Naive B cell (primary cell): ENCODE measurements around the gene KDM3A. TPM values are rescaled to one million over a fixed set of nuclear protein-coding genes. Genes with fewer than 3 reads are reported as not detected.

Experiments
- ATAC-seq, 2 donors: fragments of 150-1000 bp; cut with Tn5 transposase; 2 replicates each; pipeline ENCODE4 v1.10.0; 2021; ENCODE audit warnings: low read depth in 2 of 2, mild to moderate bottlenecking in 2 of 2, moderate library complexity in 2 of 2
- DNase-seq: peaks from one replicate; pipeline ENCODE4 v3.0.0; 2022
- H3K27ac Mint-ChIP-seq, 6 donors: one replicate each; pipeline ENCODE4 v1.8.0; 2020 to 2022; ENCODE audit warnings: mild to moderate bottlenecking in 6 of 6, mixed read lengths in 6 of 6, moderate library complexity in 5 of 6, inconsistent platforms in 2 of 6
- H3K27me3 Mint-ChIP-seq, 3 donors: one replicate each; pipeline ENCODE4 v1.8.0; 2021 to 2022; ENCODE audit warnings: mixed read lengths in 3 of 3, mild to moderate bottlenecking in 1 of 3
- H3K36me3 Mint-ChIP-seq, 2 donors: one replicate each; pipeline ENCODE4 v1.8.0; 2020 to 2022; ENCODE audit warnings: mixed read lengths in 2 of 2, inconsistent platforms in 1 of 2, mild to moderate bottlenecking in 1 of 2
- H3K4me1 Mint-ChIP-seq, 3 donors: one replicate each; pipeline ENCODE4 v1.8.0; 2020 to 2022; ENCODE audit warnings: mixed read lengths in 3 of 3, inconsistent platforms in 1 of 3, mild to moderate bottlenecking in 1 of 3, moderate library complexity in 1 of 3
- H3K4me3 Mint-ChIP-seq, 8 donors: one replicate each; pipeline ENCODE4 v1.8.0; 2020 to 2022; ENCODE audit warnings: mild to moderate bottlenecking in 8 of 8, mixed read lengths in 8 of 8, moderate library complexity in 8 of 8, inconsistent platforms in 2 of 8
- H3K9me3 Mint-ChIP-seq, 7 donors: one replicate each; pipeline ENCODE4 v1.8.0; 2020 to 2022; ENCODE audit warnings: mixed read lengths in 7 of 7, mild to moderate bottlenecking in 5 of 7, inconsistent platforms in 2 of 7, moderate library complexity in 1 of 7
- polyA plus RNA-seq, 6 donors: library from polyadenylated mRNA; unstranded; fragments of 300-500 nt; fragmentation: Illumina TruSeq; gene quantifications; one replicate each; pipeline ENCODE4 v1.2.3, GENCODE V29; 2021; ENCODE audit warnings: low read depth in 6 of 6

Gene KDM3A
- polyA plus RNA-seq, 6 donors from 2014 or later: 3.6 to 18.7 (median 11.6) TPM

- Mint-ChIP-seq H3K4me3 (no peak overlapping the region), H3K27me3 (no peaks in the 10 kb centered on the region), H3K9me3 (no peaks in the 10 kb centered on the region), H3K36me3 (peaks cover 29 to 31% of the 10 kb centered on the region in 2 donors), H3K4me1 (peaks cover 0 to 10% (median 0%) of the 10 kb centered on the region in 3 donors), H3K27ac (no peak overlapping the region)
- ATAC-seq (no peak), DNase-seq (no peak)
Observed at GRCh38 chr2:86512892-86513291, 71.7 kb downstream of the KDM3A start.

GRCh38 chr2:86513948-86514660, 72.9 kb downstream of the KDM3A start:
- no peaks in the 10 kb centered on the region for H3K27me3 Mint-ChIP-seq
- ATAC-seq: no peak
- no peak overlapping the region for H3K27ac Mint-ChIP-seq
- H3K9me3 Mint-ChIP-seq: no peaks in the 10 kb centered on the region
- no peak overlapping the region for H3K4me3 Mint-ChIP-seq
- H3K4me1 Mint-ChIP-seq: peaks cover 0 to 10% (median 0%) of the 10 kb centered on the region in 3 donors
- DNase-seq: no peak
- H3K36me3 Mint-ChIP-seq: peaks cover 21 to 25% of the 10 kb centered on the region in 2 donors

GRCh38 chr2:86518481-86518880, 77.3 kb downstream of the KDM3A start:
- ATAC-seq (peak in 1 of 2 donors; percentile 50), DNase-seq (no peak)
- Mint-ChIP-seq H3K36me3 (peaks cover 6 to 9% of the 10 kb centered on the region in 2 donors), H3K9me3 (peaks cover 0 to 6% (median 2%) of the 10 kb centered on the region in 7 donors), H3K4me1 (peaks cover 0 to 6% (median 0%) of the 10 kb centered on the region in 3 donors), H3K27me3 (no peaks in the 10 kb centered on the region), H3K4me3 (no peak overlapping the region), H3K27ac (no peak overlapping the region)

- H3K4me1 Mint-ChIP-seq: peaks cover 0 to 6% (median 0%) of the 10 kb centered on the region in 3 donors
- DNase-seq (no peak), ATAC-seq (no peak)
- H3K4me3 Mint-ChIP-seq: no peak overlapping the region
- H3K27me3 Mint-ChIP-seq: no peaks in the 10 kb centered on the region
- peaks cover 0 to 6% (median 2%) of the 10 kb centered on the region in 7 donors for H3K9me3 Mint-ChIP-seq
- no peak overlapping the region for H3K27ac Mint-ChIP-seq
- H3K36me3 Mint-ChIP-seq: peaks cover 9 to 14% of the 10 kb centered on the region in 2 donors
Observed at GRCh38 chr2:86519349-86519748, 78.2 kb downstream of the KDM3A start.

- peak overlapping the region in 3 of 6 donors; percentile 26 to 89 (median 74) for H3K27ac Mint-ChIP-seq
- DNase-seq (no peak), ATAC-seq (no peak)
- H3K4me1 Mint-ChIP-seq: peaks cover 0 to 6% (median 0%) of the 10 kb centered on the region in 3 donors
- peaks cover 9 to 21% of the 10 kb centered on the region in 2 donors for H3K36me3 Mint-ChIP-seq
- H3K27me3 Mint-ChIP-seq: no peaks in the 10 kb centered on the region
- no peak overlapping the region for H3K4me3 Mint-ChIP-seq
- H3K9me3 Mint-ChIP-seq: peaks cover 0 to 6% (median 2%) of the 10 kb centered on the region in 7 donors
Observed at GRCh38 chr2:86520153-86520552, 79.0 kb downstream of the KDM3A start.

- Mint-ChIP-seq H3K4me1 (no peaks in the 10 kb centered on the region), H3K36me3 (peaks cover 13 to 25% of the 10 kb centered on the region in 2 donors), H3K9me3 (peaks cover 0 to 6% (median 2%) of the 10 kb centered on the region in 7 donors), H3K27me3 (no peaks in the 10 kb centered on the region), H3K4me3 (no peak overlapping the region), H3K27ac (no peak overlapping the region)
- DNase-seq (no peak), ATAC-seq (no peak)
Observed at GRCh38 chr2:86521922-86522321, 80.8 kb downstream of the KDM3A start.

- Mint-ChIP-seq H3K9me3 (peaks cover 0 to 6% (median 2%) of the 10 kb centered on the region in 7 donors), H3K4me1 (no peaks in the 10 kb centered on the region), H3K4me3 (no peak overlapping the region), H3K36me3 (peaks cover 14 to 25% of the 10 kb centered on the region in 2 donors), H3K27me3 (no peaks in the 10 kb centered on the region), H3K27ac (no peak overlapping the region)
- ATAC-seq (no peak), DNase-seq (no peak)
Observed at GRCh38 chr2:86522711-86523110, 81.5 kb downstream of the KDM3A start.

GRCh38 chr2:86523491-86523890, 82.3 kb downstream of the KDM3A start:
- H3K4me1 Mint-ChIP-seq: no peaks in the 10 kb centered on the region
- peaks cover 0 to 6% (median 2%) of the 10 kb centered on the region in 7 donors for H3K9me3 Mint-ChIP-seq
- H3K27me3 Mint-ChIP-seq: no peaks in the 10 kb centered on the region
- no peak for DNase-seq
- H3K36me3 Mint-ChIP-seq: peaks cover 14 to 29% of the 10 kb centered on the region in 2 donors
- ATAC-seq: no peak
- no peak overlapping the region for H3K4me3 Mint-ChIP-seq
- no peak overlapping the region for H3K27ac Mint-ChIP-seq

- Mint-ChIP-seq H3K27me3 (no peaks in the 10 kb centered on the region), H3K4me1 (peaks cover 0 to 4% (median 0%) of the 10 kb centered on the region in 3 donors), H3K36me3 (peaks cover 22 to 33% of the 10 kb centered on the region in 2 donors), H3K4me3 (no peak overlapping the region), H3K27ac (peak overlapping the region in 1 of 6 donors; percentile 9), H3K9me3 (no peaks in the 10 kb centered on the region)
- ATAC-seq (no peak), DNase-seq (no peak)
Observed at GRCh38 chr2:86525421-86526340, 84.5 kb downstream of the KDM3A start.

GRCh38 chr2:86533589-86533988, 92.4 kb downstream of the KDM3A start:
- ATAC-seq (no peak), DNase-seq (no peak)
- Mint-ChIP-seq H3K27me3 (no peaks in the 10 kb centered on the region), H3K4me3 (no peak overlapping the region), H3K27ac (peak overlapping the region in 1 of 6 donors; percentile 24), H3K4me1 (peaks cover 8 to 24% (median 15%) of the 10 kb centered on the region in 3 donors), H3K9me3 (peaks cover 0 to 19% (median 10%) of the 10 kb centered on the region in 7 donors), H3K36me3 (peaks cover 26 to 40% of the 10 kb centered on the region in 2 donors)

- ATAC-seq (no peak), DNase-seq (no peak)
- peaks cover 1 to 25% (median 15%) of the 10 kb centered on the region in 3 donors for H3K4me1 Mint-ChIP-seq
- H3K4me3 Mint-ChIP-seq: no peak overlapping the region
- H3K27ac Mint-ChIP-seq: peak overlapping the region in 1 of 6 donors; percentile 10
- no peaks in the 10 kb centered on the region for H3K27me3 Mint-ChIP-seq
- H3K36me3 Mint-ChIP-seq: peaks cover 21 to 36% of the 10 kb centered on the region in 2 donors
- peaks cover 0 to 10% (median 3%) of the 10 kb centered on the region in 7 donors for H3K9me3 Mint-ChIP-seq
Observed at GRCh38 chr2:86541334-86541733, 100.2 kb downstream of the KDM3A start.
